Common myeloid progenitor, CD34-positive (primary cell): ENCODE measurements around the gene DPH1.

ENCODE experiments used
- CTCF ChIA-PET: fragments of 350-600 bp; sonication (Branson Sonifier 250); formaldehyde crosslinking; loops from one replicate; lab custom pipeline; 2021; ENCODE audit warnings: antibody characterized with exemption; lab: Charles Lee
- POLR2A ChIA-PET: fragments of 350-600 bp; sonication (Branson Sonifier 250); formaldehyde crosslinking; loops from one replicate; lab custom pipeline; 2021; ENCODE audit warnings: antibody characterized with exemption; lab: Charles Lee
- DNase-seq, 3 donors: peaks; one replicate each; pipeline versions ENCODE4 v3.0.0 to v3.0.0-alpha.2; 2013
- H3K27ac ChIP-seq, 2 experiments: 1 replicate in 1 of 2; 2 replicates in 1 of 2; pipeline ENCODE4 v1.7.0; 2013; ENCODE audit warnings: inconsistent platforms in 2 of 2, low read length in 2 of 2, mild to moderate bottlenecking in 2 of 2, low read depth in 1 of 2, moderate library complexity in 1 of 2; ENCODE audit not compliant: severe bottlenecking in 2 of 2, insufficient read depth in 1 of 2, poor library complexity in 1 of 2
- H3K27me3 ChIP-seq, 5 experiments: replicated peaks in 2 of 5; 1 replicate in 3 of 5; 2 replicates in 2 of 5; pipeline versions ENCODE4 v1.6.1 to v1.7.0; 2013; ENCODE audit warnings: low read length in 4 of 5, mild to moderate bottlenecking in 2 of 5, moderate library complexity in 2 of 5, inconsistent platforms in 1 of 5; ENCODE audit not compliant: insufficient read depth in 5 of 5, control insufficient read depth in 4 of 5
- H3K36me3 ChIP-seq, 4 experiments: 1 replicate in 2 of 4; 2 replicates in 2 of 4; pipeline versions ENCODE4 v1.6.1 to v1.7.0; 2013; ENCODE audit warnings: low read length in 3 of 4, control low read depth in 1 of 4, mild to moderate bottlenecking in 1 of 4; ENCODE audit not compliant: control insufficient read depth in 4 of 4, insufficient read depth in 4 of 4
- H3K4me1 ChIP-seq, 4 experiments: 1 replicate in 3 of 4; 2 replicates in 1 of 4; pipeline versions ENCODE4 v1.6.1 to v1.7.1; 2013; ENCODE audit warnings: low read length in 3 of 4, mild to moderate bottlenecking in 3 of 4, control low read depth in 1 of 4, inconsistent platforms in 1 of 4, moderate library complexity in 1 of 4; ENCODE audit not compliant: control insufficient read depth in 4 of 4, insufficient read depth in 4 of 4; ENCODE audit errors: control extremely low read depth in 1 of 4
- H3K4me3 ChIP-seq, 7 experiments: 1 replicate in 4 of 7; 2 replicates in 3 of 7; pipeline versions ENCODE4 v1.5.1 to v1.7.0; 2013; ENCODE audit warnings: mild to moderate bottlenecking in 7 of 7, low read length in 6 of 7, moderate library complexity in 6 of 7, inconsistent platforms in 2 of 7, low read depth in 2 of 7, control low read depth in 1 of 7; ENCODE audit not compliant: insufficient read depth in 4 of 7, control insufficient read depth in 1 of 7; ENCODE audit errors: extremely low read depth in 1 of 7
- H3K9me3 ChIP-seq, 5 experiments: 1 replicate in 4 of 5; 2 replicates in 1 of 5; pipeline versions ENCODE4 v1.6.1 to v1.7.1; 2013; ENCODE audit warnings: low read length in 4 of 5, mild to moderate bottlenecking in 2 of 5, inconsistent platforms in 1 of 5, low read depth in 1 of 5, moderate library complexity in 1 of 5; ENCODE audit not compliant: control insufficient read depth in 4 of 5, insufficient read depth in 2 of 5; ENCODE audit errors: control extremely low read depth in 1 of 5
- WGBS: methylation state at CpG from one replicate; pipeline ENCODE4 v1.1.5; 2013; ENCODE audit not compliant: insufficient coverage; 5-methylcytosine and 5-hydroxymethylcytosine counted together

DPH1 gene

GRCh38 chr17:1997289-1997926 lies 32.5 kb upstream of the DPH1 start:
- ChIA-PET POLR2A (interaction anchor here (0.6 to 0.9 kb wide), 2 partner anchors 13 to 14 kb away, joined by 3 to 6 read pairs; no protein-coding TSS in a partner anchor), CTCF (no interaction called here)
- 66% methylated on average over 19 of the region's 22 CpGs for WGBS
- Histone ChIP-seq H3K9me3 (no peaks in the 10 kb centered on the region), H3K27me3 (peaks cover 0 to 39% (median 9%) of the 10 kb centered on the region in 5 experiments), H3K27ac (no peak overlapping the region), H3K36me3 (no peaks in the 10 kb centered on the region), H3K4me3 (peak overlapping the region in 1 of 7 experiments; percentile 63), H3K4me1 (peaks cover 0 to 18% (median 13%) of the 10 kb centered on the region in 4 experiments)
- peak in 1 of 3 donors; percentile 25 for DNase-seq

- Histone ChIP-seq H3K4me3 (peak overlapping the region in 4 of 7 experiments; percentile 23 to 63 (median 53)), H3K9me3 (no peaks in the 10 kb centered on the region), H3K27me3 (peaks cover 0 to 39% (median 9%) of the 10 kb centered on the region in 5 experiments), H3K4me1 (peaks cover 0 to 18% (median 13%) of the 10 kb centered on the region in 4 experiments), H3K27ac (no peak overlapping the region), H3K36me3 (no peaks in the 10 kb centered on the region)
- POLR2A ChIA-PET, result interaction anchor here (0.6 kb wide), 1 partner anchor 15 kb away, joined by 6 read pairs; no protein-coding TSS in a partner anchor
- peak in 2 of 3 donors; percentile 38 to 45 for DNase-seq
- WGBS, result under 1% methylated on average over 45 of the region's 92 CpGs
- CTCF ChIA-PET, result interaction anchor here (2.3 kb wide), 1 partner anchor 22 kb away, joined by 6 read pairs; no protein-coding TSS in a partner anchor
Observed at GRCh38 chr17:1997927-1998742, 31.8 kb upstream of the DPH1 start.

- no peaks in the 10 kb centered on the region for H3K9me3 ChIP-seq
- POLR2A ChIA-PET, result no interaction called here
- peaks cover 0 to 39% (median 7%) of the 10 kb centered on the region in 5 experiments for H3K27me3 ChIP-seq
- H3K36me3 ChIP-seq, result no peaks in the 10 kb centered on the region
- peak in 1 of 3 donors; percentile 24 for DNase-seq
- H3K4me3 ChIP-seq, result no peak overlapping the region
- peaks cover 0 to 18% (median 13%) of the 10 kb centered on the region in 4 experiments for H3K4me1 ChIP-seq
- no peak overlapping the region for H3K27ac ChIP-seq
- WGBS, result 50% methylated on average over 12 of the region's 13 CpGs
- CTCF ChIA-PET, result interaction anchor here (1.2 to 2.3 kb wide), 2 partner anchors 14 to 20 kb away, joined by 4 to 6 read pairs; no protein-coding TSS in a partner anchor
Observed at GRCh38 chr17:1999557-2000251, 30.2 kb upstream of the DPH1 start.

GRCh38 chr17:2002767-2003329 lies 27.1 kb upstream of the DPH1 start:
- CTCF ChIA-PET, result interaction anchor here (0.8 kb wide), 1 partner anchor 29 kb away, joined by 3 read pairs; no protein-coding TSS in a partner anchor
- Histone ChIP-seq H3K9me3 (no peaks in the 10 kb centered on the region), H3K4me3 (no peak overlapping the region), H3K27ac (no peak overlapping the region), H3K27me3 (peaks cover 0 to 14% (median 2%) of the 10 kb centered on the region in 5 experiments), H3K4me1 (peaks cover 0 to 18% (median 13%) of the 10 kb centered on the region in 4 experiments), H3K36me3 (no peaks in the 10 kb centered on the region)
- POLR2A ChIA-PET, result interaction anchor here (0.6 kb wide), 1 partner anchor 233 kb away, joined by 3 read pairs; no protein-coding TSS in a partner anchor
- no peak for DNase-seq
- WGBS, result 96% methylated on average over 13 of the region's 16 CpGs

- ChIA-PET POLR2A (no interaction called here), CTCF (interaction anchor here (0.6 kb wide), 1 partner anchor 12 kb away, joined by 3 read pairs; no protein-coding TSS in a partner anchor)
- WGBS, result 95% methylated on average over 13 of the region's 13 CpGs
- no peak overlapping the region for H3K27ac ChIP-seq
- peaks cover 0 to 8% (median 2%) of the 10 kb centered on the region in 5 experiments for H3K27me3 ChIP-seq
- H3K36me3 ChIP-seq, result no peaks in the 10 kb centered on the region
- H3K4me3 ChIP-seq, result no peak overlapping the region
- peaks cover 0 to 11% (median 8%) of the 10 kb centered on the region in 4 experiments for H3K4me1 ChIP-seq
- no peak for DNase-seq
- H3K9me3 ChIP-seq, result no peaks in the 10 kb centered on the region
Observed at GRCh38 chr17:2003525-2003924, 26.4 kb upstream of the DPH1 start.

- CTCF ChIA-PET, result interaction anchor here (1.0 kb wide), 1 partner anchor 9 kb away, joined by 4 read pairs; no protein-coding TSS in a partner anchor
Observed at GRCh38 chr17:2004435-2004952, 25.5 kb upstream of the DPH1 start.

More at GRCh38 chr17:2004435-2004952, 25.5 kb upstream of the DPH1 start:
- H3K27me3 ChIP-seq, result peaks cover 0 to under 1% (median 0%) of the 10 kb centered on the region in 5 experiments
- WGBS, result 93% methylated on average over 9 of the region's 12 CpGs
- no peak overlapping the region for H3K27ac ChIP-seq
- no peak for DNase-seq
- H3K4me3 ChIP-seq, result no peak overlapping the region
- peaks cover 0 to 5% (median 5%) of the 10 kb centered on the region in 4 experiments for H3K4me1 ChIP-seq
- H3K9me3 ChIP-seq, result no peaks in the 10 kb centered on the region
- POLR2A ChIA-PET, result interaction anchor here (0.6 kb wide), 1 partner anchor 33 kb away, joined by 8 read pairs; no protein-coding TSS in a partner anchor
- no peaks in the 10 kb centered on the region for H3K36me3 ChIP-seq
